T-helper 1 cell treated with Interleukin-12 subunit alpha and Interleukin-12 subunit beta and Interleukin-4 antibody, amounts not matched to agents 30 μg/mL and 1 μg/mL, for 36 hours (primary cell): ENCODE data around the gene KANK4.

Source experiments
- H3K27ac Mint-ChIP-seq: one replicate; pipeline ENCODE4 v1.8.0; 2021; ENCODE audit warnings: mild to moderate bottlenecking, mixed read lengths
- H3K27me3 Mint-ChIP-seq: one replicate; pipeline ENCODE4 v1.8.0; 2021; ENCODE audit warnings: low read depth, mixed read lengths
- H3K36me3 Mint-ChIP-seq: one replicate; pipeline ENCODE4 v1.8.0; 2021; ENCODE audit warnings: low read depth, mixed read lengths
- H3K4me1 Mint-ChIP-seq: one replicate; pipeline ENCODE4 v1.8.0; 2021; ENCODE audit warnings: low read depth, mixed read lengths
- H3K4me3 Mint-ChIP-seq: one replicate; pipeline ENCODE4 v1.8.0; 2021; ENCODE audit warnings: mild to moderate bottlenecking, moderate library complexity, mixed read lengths
- H3K9me3 Mint-ChIP-seq: one replicate; pipeline ENCODE4 v1.8.0; 2021; ENCODE audit warnings: mixed read lengths

KANK4 gene

GRCh38 chr1:62213075-62213914 is 105.9 kb downstream of the KANK4 start:
- peaks cover 14% of the 10 kb centered on the region for H3K9me3 Mint-ChIP-seq
- H3K36me3 Mint-ChIP-seq, result peaks cover 4% of the 10 kb centered on the region
- no peak overlapping the region for H3K27ac Mint-ChIP-seq
- H3K4me1 Mint-ChIP-seq, result peaks cover 3% of the 10 kb centered on the region
- H3K4me3 Mint-ChIP-seq, result no peak overlapping the region
- no peaks in the 10 kb centered on the region for H3K27me3 Mint-ChIP-seq

- no peaks in the 10 kb centered on the region for H3K27me3 Mint-ChIP-seq
- H3K36me3 Mint-ChIP-seq, result peaks cover 4% of the 10 kb centered on the region
- H3K4me1 Mint-ChIP-seq, result peaks cover 3% of the 10 kb centered on the region
- H3K9me3 Mint-ChIP-seq, result peaks cover 14% of the 10 kb centered on the region
- H3K27ac Mint-ChIP-seq, result no peak overlapping the region
- H3K4me3 Mint-ChIP-seq, result no peak overlapping the region
Measured at GRCh38 chr1:62212411-62212810, 106.8 kb downstream of the KANK4 start.

DNA sequence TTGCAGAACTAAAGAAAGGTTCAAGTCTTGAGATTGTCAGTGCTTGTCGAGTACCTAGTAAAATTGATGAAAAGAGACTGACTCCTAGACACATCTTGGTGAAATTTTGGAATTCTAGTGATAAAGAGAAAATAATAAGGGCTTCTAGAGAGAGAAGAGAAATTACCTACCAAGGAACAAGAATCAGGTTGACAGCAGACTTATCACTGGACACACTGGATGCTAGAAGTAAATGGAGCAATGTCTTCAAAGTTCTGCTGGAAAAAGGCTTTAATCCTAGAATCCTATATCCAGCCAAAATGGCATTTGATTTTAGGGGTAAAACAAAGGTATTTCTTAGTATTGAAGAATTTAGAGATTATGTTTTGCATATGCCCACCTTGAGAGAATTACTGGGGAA is 108.3 kb downstream of the KANK4 start:
- Mint-ChIP-seq H3K27ac (no peak overlapping the region), H3K9me3 (peaks cover 14% of the 10 kb centered on the region)

DNA sequence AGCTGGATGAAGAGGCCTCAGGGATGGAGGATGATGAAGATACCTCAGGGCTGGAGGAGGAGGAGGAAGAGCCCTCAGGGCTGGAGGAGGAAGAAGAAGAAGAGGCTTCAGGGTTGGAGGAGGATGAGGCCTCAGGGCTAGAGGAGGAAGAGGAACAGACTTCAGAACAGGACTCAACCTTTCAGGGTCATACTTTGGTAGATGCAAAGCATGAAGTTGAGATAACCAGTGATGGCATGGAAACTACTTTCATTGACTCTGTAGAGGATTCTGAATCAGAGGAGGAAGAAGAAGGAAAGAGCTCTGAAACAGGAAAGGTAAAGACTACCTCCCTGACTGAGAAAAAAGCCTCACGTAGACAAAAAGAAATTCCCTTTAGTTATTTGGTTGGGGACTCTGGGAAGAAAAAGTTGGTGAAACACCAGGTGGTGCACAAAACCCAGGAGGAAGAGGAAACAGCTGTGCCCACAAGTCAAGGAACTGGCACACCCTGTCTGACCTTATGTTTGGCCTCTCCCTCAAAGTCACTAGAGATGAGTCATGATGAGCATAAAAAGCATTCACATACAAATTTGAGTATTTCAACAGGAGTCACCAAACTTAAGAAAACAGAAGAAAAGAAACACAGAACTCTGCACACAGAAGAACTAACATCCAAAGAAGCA is 109.2 kb downstream of the KANK4 start:
- Mint-ChIP-seq H3K27ac (no peak overlapping the region), H3K4me3 (no peak overlapping the region), H3K27me3 (no peaks in the 10 kb centered on the region), H3K36me3 (peaks cover 4% of the 10 kb centered on the region), H3K4me1 (peaks cover 3% of the 10 kb centered on the region), H3K9me3 (peaks cover 14% of the 10 kb centered on the region)

More for the DNA sequence above, 108.3 kb downstream of the KANK4 start:
- H3K36me3 Mint-ChIP-seq, result peaks cover 4% of the 10 kb centered on the region
- H3K27me3 Mint-ChIP-seq, result no peaks in the 10 kb centered on the region
- no peak overlapping the region for H3K4me3 Mint-ChIP-seq
- peaks cover 3% of the 10 kb centered on the region for H3K4me1 Mint-ChIP-seq

GRCh38 chr1:62208970-62209369 is 110.3 kb downstream of the KANK4 start:
- Mint-ChIP-seq H3K27ac (no peak overlapping the region), H3K4me1 (peaks cover 3% of the 10 kb centered on the region), H3K9me3 (peaks cover 14% of the 10 kb centered on the region), H3K4me3 (no peak overlapping the region), H3K36me3 (peaks cover 4% of the 10 kb centered on the region), H3K27me3 (no peaks in the 10 kb centered on the region)

- Mint-ChIP-seq H3K27ac (no peak overlapping the region), H3K4me3 (no peak overlapping the region), H3K4me1 (peaks cover 3% of the 10 kb centered on the region), H3K36me3 (peaks cover 4% of the 10 kb centered on the region), H3K9me3 (peaks cover 14% of the 10 kb centered on the region), H3K27me3 (no peaks in the 10 kb centered on the region)
Measured at GRCh38 chr1:62208087-62208486, 111.1 kb downstream of the KANK4 start.

GRCh38 chr1:62207187-62207586 is 112.0 kb downstream of the KANK4 start:
- Mint-ChIP-seq H3K4me1 (peaks cover 3% of the 10 kb centered on the region), H3K27ac (no peak overlapping the region), H3K9me3 (peaks cover 14% of the 10 kb centered on the region), H3K27me3 (no peaks in the 10 kb centered on the region), H3K4me3 (no peak overlapping the region), H3K36me3 (peaks cover 4% of the 10 kb centered on the region)

DNA sequence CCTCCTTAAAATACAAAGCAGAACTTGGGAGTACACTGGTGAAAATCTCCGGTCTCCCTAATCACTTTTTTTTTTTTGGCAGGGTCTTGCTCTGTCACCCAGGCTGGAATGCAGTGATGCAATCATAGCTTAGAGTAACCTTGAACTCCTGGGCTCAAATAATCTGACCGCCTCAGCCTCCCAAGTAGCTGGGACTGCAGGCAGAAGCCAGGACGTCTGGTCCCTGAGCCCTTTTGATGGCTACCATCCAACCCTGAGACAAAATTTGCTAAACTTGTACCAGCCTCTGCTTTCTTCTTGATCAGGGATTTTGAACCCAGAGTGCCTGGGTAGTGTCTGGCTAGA is 120.5 kb downstream of the KANK4 start:
- no peak overlapping the region for H3K27ac Mint-ChIP-seq
- H3K4me1 Mint-ChIP-seq, result no peaks in the 10 kb centered on the region
- peaks cover 19% of the 10 kb centered on the region for H3K27me3 Mint-ChIP-seq
- no peaks in the 10 kb centered on the region for H3K36me3 Mint-ChIP-seq
- H3K9me3 Mint-ChIP-seq, result no peaks in the 10 kb centered on the region
- no peak overlapping the region for H3K4me3 Mint-ChIP-seq

GRCh38 chr1:62198069-62198780 is 121.0 kb downstream of the KANK4 start:
- peaks cover 23% of the 10 kb centered on the region for H3K27me3 Mint-ChIP-seq
- no peaks in the 10 kb centered on the region for H3K9me3 Mint-ChIP-seq
- no peaks in the 10 kb centered on the region for H3K36me3 Mint-ChIP-seq
- H3K27ac Mint-ChIP-seq, result no peak overlapping the region
- no peaks in the 10 kb centered on the region for H3K4me1 Mint-ChIP-seq
- H3K4me3 Mint-ChIP-seq, result no peak overlapping the region

DNA sequence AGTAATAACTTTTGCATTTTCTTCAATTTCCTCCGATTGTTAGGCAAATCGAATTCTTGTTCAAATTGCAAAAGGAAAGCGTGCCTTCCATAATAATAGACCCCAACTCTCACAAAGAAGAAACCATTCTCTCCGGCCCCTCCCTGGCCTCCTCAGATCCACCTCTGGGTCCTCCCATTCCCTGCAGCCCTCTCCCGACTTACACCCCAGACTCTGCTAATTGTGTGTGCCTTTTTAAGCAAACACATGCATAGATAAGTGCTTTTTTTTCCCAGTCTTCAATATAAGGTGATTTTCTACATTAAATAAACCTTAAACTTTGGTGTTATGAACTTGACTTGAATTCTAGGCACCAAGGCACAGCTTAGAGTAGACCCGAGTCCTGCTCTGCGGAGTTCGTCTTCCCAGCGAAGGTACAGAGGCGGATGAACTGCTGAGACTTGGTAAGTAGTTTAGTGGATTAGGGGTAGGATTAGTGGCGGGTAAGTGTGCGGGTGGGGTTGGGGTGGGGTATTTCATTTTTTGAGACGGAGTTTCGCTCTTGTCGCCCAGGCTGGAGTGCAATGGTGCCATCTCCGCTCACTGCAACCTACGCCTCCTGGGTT is 123.0 kb downstream of the KANK4 start:
- no peak overlapping the region for H3K27ac Mint-ChIP-seq
- no peaks in the 10 kb centered on the region for H3K4me1 Mint-ChIP-seq
- no peaks in the 10 kb centered on the region for H3K9me3 Mint-ChIP-seq
- no peaks in the 10 kb centered on the region for H3K36me3 Mint-ChIP-seq
- peaks cover 23% of the 10 kb centered on the region for H3K27me3 Mint-ChIP-seq
- H3K4me3 Mint-ChIP-seq, result no peak overlapping the region

DNA sequence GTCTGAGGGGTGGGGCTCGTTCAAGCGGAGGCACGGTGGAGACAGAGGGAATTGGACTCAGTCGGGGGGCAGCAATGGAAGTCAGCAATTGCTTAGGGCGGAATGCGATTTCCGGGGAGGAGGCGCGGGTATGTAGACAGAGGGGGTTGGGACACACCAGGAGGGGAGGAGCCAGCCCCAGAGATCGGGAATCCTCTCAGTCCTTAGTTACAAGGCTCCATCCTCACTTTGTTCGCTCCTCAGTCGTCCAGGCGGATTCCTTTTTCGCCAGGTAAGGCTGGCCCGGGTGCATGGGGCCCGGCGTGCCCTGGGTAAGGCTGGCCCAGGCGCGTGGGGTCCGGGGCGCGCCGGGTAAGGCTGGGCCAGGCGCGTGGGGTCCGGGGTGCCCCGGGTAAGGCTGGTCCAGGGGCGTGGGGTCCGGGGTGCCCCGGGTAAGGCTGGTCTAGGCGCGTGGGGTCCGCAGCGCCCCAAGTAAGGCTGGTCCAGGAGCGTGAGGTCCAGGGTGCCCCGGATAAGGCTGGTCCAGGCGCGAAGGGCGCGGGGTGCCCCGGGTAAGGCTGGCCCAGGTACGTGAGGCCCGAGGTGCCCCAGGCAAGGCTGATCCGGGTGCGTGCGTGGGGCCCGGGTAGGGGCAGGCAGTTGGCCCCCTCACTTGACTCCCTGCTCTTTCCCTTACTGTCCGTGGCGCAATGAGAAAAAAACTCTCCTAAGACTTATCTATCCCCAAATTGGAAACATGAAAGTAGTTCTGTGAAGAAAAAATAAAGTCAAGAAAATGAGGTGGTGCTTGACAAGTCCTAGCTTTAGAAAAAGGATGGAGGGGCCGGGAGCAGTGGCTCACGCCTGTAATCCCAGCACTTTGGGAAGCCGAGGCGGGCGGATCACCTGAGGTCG is 124.3 kb downstream of the KANK4 start, which contains the start of gene L1TD1:
Gene L1TD1, plus strand, starts transcription at position 199 of the 894 bp plus-strand sequence. CDS start 11,780 bp downstream, outside the sequence.
- H3K27me3 Mint-ChIP-seq, result peaks cover 23% of the 10 kb centered on the region
- no peaks in the 10 kb centered on the region for H3K36me3 Mint-ChIP-seq
- H3K4me3 Mint-ChIP-seq, result no peak within 1 kb of the TSS
- H3K9me3 Mint-ChIP-seq, result no peaks in the 10 kb centered on the region
- no peak within 1 kb of the TSS for H3K27ac Mint-ChIP-seq
- H3K4me1 Mint-ChIP-seq, result no peaks in the 10 kb centered on the region

DNA sequence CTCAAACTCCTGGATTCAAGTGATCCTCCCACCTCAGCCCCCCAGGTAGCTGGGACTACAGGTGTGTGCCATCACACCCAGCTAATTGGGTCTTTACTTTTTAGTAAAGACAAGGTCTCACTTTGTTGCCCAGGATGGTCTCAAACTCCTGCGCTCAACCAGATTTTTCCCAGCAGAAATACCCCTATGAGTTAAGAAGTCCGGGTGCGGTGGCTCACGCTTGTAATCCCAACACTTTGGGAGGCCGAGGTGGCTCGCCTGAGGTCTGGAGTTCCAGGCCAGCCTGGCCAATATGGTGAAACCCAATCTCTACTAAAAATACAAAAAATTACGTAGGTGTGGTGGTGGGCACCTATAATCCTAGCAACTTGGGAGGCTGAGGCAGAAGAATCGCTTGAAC is 131.1 kb downstream of the KANK4 start:
- Mint-ChIP-seq H3K4me1 (no peaks in the 10 kb centered on the region), H3K4me3 (no peak overlapping the region)

GRCh38 chr1:62187548-62187947 is 131.7 kb downstream of the KANK4 start:
- Mint-ChIP-seq H3K4me3 (no peak overlapping the region), H3K9me3 (no peaks in the 10 kb centered on the region), H3K4me1 (no peaks in the 10 kb centered on the region), H3K27me3 (no peaks in the 10 kb centered on the region), H3K27ac (no peak overlapping the region), H3K36me3 (no peaks in the 10 kb centered on the region)

More for the DNA sequence above, 131.1 kb downstream of the KANK4 start:
- Mint-ChIP-seq H3K36me3 (no peaks in the 10 kb centered on the region), H3K9me3 (no peaks in the 10 kb centered on the region), H3K27me3 (no peaks in the 10 kb centered on the region), H3K27ac (no peak overlapping the region)
